Panc1 (cell line): Measurements from ENCODE around the gene RNF168. TPM values are rescaled to one million over a fixed set of nuclear protein-coding genes. Genes with fewer than 3 reads are reported as not detected.
"Not testable (repeated sequence)": the region's sequence is repeated elsewhere in the genome, so short reads cannot be mapped to it uniquely, and the experiment has no call there.

Source experiments
- ATAC-seq: fragments of 200-7000 bp; cut with Tn5 transposase; 2 replicates; pipeline ENCODE4 v1.9.1; 2020; ENCODE audit warnings: mild to moderate bottlenecking, moderate library complexity
- BruUV-seq: library from RNA; stranded (reverse); fragments of 400-500 nt; replicated peaks from 2 replicates; lab custom pipeline; 2021; lab: Mats Ljungman, UMichigan
- CTCF ChIA-PET: fragments of 300-600 bp; sonication (Branson Sonifier 250); formaldehyde crosslinking; loops from one replicate; lab custom pipeline; 2022; ENCODE audit warnings: antibody characterized with exemption; lab: Charles Lee
- POLR2A ChIA-PET: fragments of 300-600 bp; sonication (Branson Sonifier 250); formaldehyde crosslinking; loops from one replicate; lab custom pipeline; 2022; ENCODE audit warnings: antibody characterized with exemption; lab: Charles Lee
- DNase-seq: peaks from one replicate; pipeline ENCODE4 v3.0.0-alpha.2; 2010; ENCODE audit warnings: low read depth, low spot score
- H3K27ac ChIP-seq: 2 replicates; pipeline ENCODE4 v1.5.1; 2011; ENCODE audit warnings: mild to moderate bottlenecking, low read length, inconsistent platforms
- H3K27me3 ChIP-seq: fragments of 200-500 bp; sonication (Bioruptor generic); 2 replicates; pipeline ENCODE4 v1.6.0; 2014; ENCODE audit warnings: low read length, inconsistent platforms; ENCODE audit not compliant: control insufficient read depth, insufficient read depth
- H3K36me3 ChIP-seq: fragments of 200-500 bp; sonication (Bioruptor generic); 2 replicates; pipeline ENCODE4 v1.5.1; 2014; ENCODE audit warnings: inconsistent platforms, mild to moderate bottlenecking, low read length, moderate library complexity; ENCODE audit not compliant: control insufficient read depth, insufficient read depth
- H3K4me1 ChIP-seq: 2 replicates; pipeline ENCODE4 v1.5.1; 2011; ENCODE audit warnings: inconsistent platforms, mild to moderate bottlenecking, low read length, moderate library complexity; ENCODE audit not compliant: control insufficient read depth, insufficient read depth
- H3K4me3 ChIP-seq, 2 experiments: 2 replicates each; pipeline ENCODE4 v1.5.1; 2011 to 2012; ENCODE audit warnings: low read depth in 2 of 2, low read length in 2 of 2, mild to moderate bottlenecking in 2 of 2, inconsistent platforms in 1 of 2, moderate library complexity in 1 of 2
- H3K9me3 ChIP-seq: fragments of 200-500 bp; sonication (Bioruptor generic); 2 replicates; pipeline ENCODE4 v1.5.1; 2014; ENCODE audit warnings: low read depth, mild to moderate bottlenecking, inconsistent platforms, low read length, moderate library complexity; ENCODE audit not compliant: control insufficient read depth, insufficient read depth
- CTCF ChIP-seq: fragments of 450-650 bp; IDR thresholded peaks from 2 replicates; pipeline ENCODE4 v1.5.1; 2017; ENCODE audit warnings: mild to moderate bottlenecking
- POLR2AphosphoS5 ChIP-seq: IDR thresholded peaks from 2 replicates; pipeline ENCODE4 v1.6.1; 2012; ENCODE audit warnings: mild to moderate bottlenecking, low read depth, low read length, moderate library complexity
- REST ChIP-seq, 2 experiments: IDR thresholded peaks; 2 replicates each; pipeline ENCODE4 v1.6.1; 2011 to 2012; ENCODE audit warnings: low read depth in 2 of 2, control low read depth in 1 of 2, low read length in 1 of 2, mild to moderate bottlenecking in 1 of 2, moderate library complexity in 1 of 2; ENCODE audit not compliant: insufficient read depth in 1 of 2
- SIN3A ChIP-seq: IDR thresholded peaks from 2 replicates; pipeline ENCODE4 v1.6.1; 2012; ENCODE audit warnings: low read depth, mild to moderate bottlenecking, low read length, moderate library complexity, borderline replicate concordance; ENCODE audit not compliant: insufficient read depth
- TCF7L2 ChIP-seq: IDR thresholded peaks from 2 replicates; pipeline ENCODE4 v1.6.1; 2011; ENCODE audit warnings: mild to moderate bottlenecking, low read depth, low read length, inconsistent platforms
- in situ Hi-C: cut with HindIII; loops from 2 replicates; pipeline ENCODE4 v1.10.0; 2016; ENCODE audit warnings: low sequenced_read_pairs, low pct_unique_long_range_greater_than_20kb
- intact Hi-C: fragments of 100-400 bp; cut with micrococcal nuclease; formaldehyde crosslinking; loops from one replicate; pipeline ENCODE4 v1.10.0; 2022; ENCODE audit not compliant: unreplicated experiment
- total RNA-seq: library from RNA; stranded (reverse); gene quantifications from one replicate; pipeline ENCODE4 v1.2.1, GENCODE V29; 2021; ENCODE audit not compliant: unreplicated experiment

The RNF168 gene
- total RNA-seq, 1 experiment from 2014 or later, result 21.3 TPM

GRCh38 chr3:196454935-196455334 lies 48.6 kb downstream of the RNF168 start:
- 0 out of 2 replicates have a peak, but pooled peaks have one; percentile 38 for ATAC-seq
- intact Hi-C loops (no loop called here), in situ Hi-C loops (no loop called here)
- BruUV-seq, result no TSS peak
- ChIA-PET CTCF (no interaction called here), POLR2A (no interaction called here)
- no peaks in the 10 kb centered on the region for H3K27me3 ChIP-seq
- no peak for TF ChIP-seq SIN3A
- no peak for TF ChIP-seq TCF7L2
- TF ChIP-seq REST (IDR thresholded peaks at IDR 0.05; ENCODE audit: insufficient read depth in 1 of 2, low read depth in 2 of 2, low read length in 1 of 2), result no peak
- TF ChIP-seq CTCF, result no peak
- TF ChIP-seq POLR2AphosphoS5, result no peak
- H3K27ac ChIP-seq, result no peak overlapping the region
- H3K4me3 ChIP-seq, result no peak overlapping the region
- no peak for DNase-seq
- H3K36me3 ChIP-seq, result no peaks in the 10 kb centered on the region
- H3K4me1 ChIP-seq, result no peaks in the 10 kb centered on the region
- no peaks in the 10 kb centered on the region for H3K9me3 ChIP-seq

DNA sequence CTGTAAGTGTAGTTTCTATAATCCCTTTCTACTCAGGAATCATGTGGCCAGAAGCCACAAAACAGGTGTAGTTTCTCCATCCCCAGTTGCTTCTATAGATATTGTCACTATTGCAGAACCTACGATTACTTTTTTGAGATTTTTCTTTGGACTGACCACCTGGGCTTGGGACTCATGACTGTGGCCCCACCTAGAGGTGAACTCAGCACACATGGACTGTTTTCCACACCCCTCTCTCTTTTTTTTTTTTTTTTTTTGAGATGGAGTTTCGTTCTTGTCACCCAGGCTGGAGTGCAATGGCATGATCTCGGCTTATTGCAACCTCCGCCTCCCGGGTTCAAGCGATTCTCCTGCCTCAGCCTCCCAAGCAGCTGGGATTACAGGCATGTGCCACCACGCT lies 58.2 kb downstream of the RNF168 start:
- H3K27ac ChIP-seq, BruUV-seq, H3K4me3 ChIP-seq, ATAC-seq, intact Hi-C loops, CTCF ChIA-PET, POLR2A ChIA-PET, in situ Hi-C loops, H3K36me3 ChIP-seq, H3K9me3 ChIP-seq, H3K4me1 ChIP-seq, DNase-seq, H3K27me3 ChIP-seq: not testable (repeated sequence)

DNA sequence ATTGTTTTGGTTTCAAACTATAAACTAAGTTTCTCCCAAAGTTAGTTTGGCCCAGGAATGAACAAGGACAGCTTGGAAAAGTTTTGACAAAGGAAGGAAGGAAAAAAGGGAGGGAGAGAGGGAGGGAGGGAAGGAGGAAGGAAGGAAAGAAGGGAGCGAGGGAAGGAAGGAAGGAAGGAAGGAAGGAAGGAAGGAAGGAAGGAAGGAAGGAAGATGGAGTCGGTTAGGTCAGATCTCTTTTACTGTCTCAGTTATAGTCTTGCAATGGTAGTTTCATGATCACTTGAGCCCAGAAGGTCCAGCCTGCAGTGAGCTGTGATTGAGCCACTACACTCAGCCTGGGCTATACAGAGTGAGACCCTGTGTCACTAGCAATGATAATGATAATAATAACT lies 59.1 kb downstream of the RNF168 start:
- Histone ChIP-seq H3K4me3 (no peak overlapping the region), H3K36me3 (no peaks in the 10 kb centered on the region), H3K27ac (no peak overlapping the region), H3K9me3 (no peaks in the 10 kb centered on the region), H3K27me3 (no peaks in the 10 kb centered on the region), H3K4me1 (no peaks in the 10 kb centered on the region)
- in situ Hi-C loops, result no loop called here
- no peak for DNase-seq
- POLR2A ChIA-PET, result no interaction called here
- TF ChIP-seq CTCF, result no peak
- no peak for TF ChIP-seq SIN3A
- TF ChIP-seq TCF7L2, result no peak
- no peak for TF ChIP-seq REST (IDR thresholded peaks at IDR 0.05; ENCODE audit: insufficient read depth in 1 of 2, low read depth in 2 of 2, low read length in 1 of 2)
- 0 out of 2 replicates have a peak, but pooled peaks have one; percentile 40 for ATAC-seq
- BruUV-seq, result no TSS peak
- intact Hi-C loops, result no loop called here
- CTCF ChIA-PET, result no interaction called here
